Muscle of leg (tissue), 11 donors: ENCODE measurements around the gene FAM78B. TPM values are rescaled to one million over a fixed set of nuclear protein-coding genes. Genes with fewer than 3 reads are reported as not detected.
A peak's percentile ranks its signal among the peaks of the same experiment; 100 is the strongest.

Experiments
- DNase-seq: peaks from one replicate; pipeline ENCODE4 v3.0.0; 2013
- H3K27ac ChIP-seq: one replicate; pipeline ENCODE4 v1.5.1; 2013; ENCODE audit warnings: mild to moderate bottlenecking, low read length, control low read depth
- H3K27me3 ChIP-seq: one replicate; pipeline ENCODE4 v1.6.1; 2013; ENCODE audit warnings: low read length; ENCODE audit not compliant: control insufficient read depth, insufficient read depth
- H3K36me3 ChIP-seq: one replicate; pipeline ENCODE4 v1.6.1; 2013; ENCODE audit warnings: low read length; ENCODE audit not compliant: control insufficient read depth, insufficient read depth
- H3K4me1 ChIP-seq: one replicate; pipeline ENCODE4 v1.6.1; 2013; ENCODE audit warnings: low read length; ENCODE audit not compliant: control insufficient read depth, insufficient read depth
- H3K4me3 ChIP-seq: one replicate; pipeline ENCODE4 v1.5.1; 2013; ENCODE audit warnings: low read length, control low read depth
- H3K9me3 ChIP-seq: replicated peaks from 2 replicates; pipeline ENCODE4 v1.6.1; 2013; ENCODE audit warnings: low read depth, low read length; ENCODE audit not compliant: control insufficient read depth
- WGBS: methylation state at CpG from one replicate; pipeline ENCODE4 v1.1.5; 2013; ENCODE audit warnings: missing lambda C conversion rate; ENCODE audit not compliant: insufficient coverage; 5-methylcytosine and 5-hydroxymethylcytosine counted together
- polyA plus RNA-seq, 8 donors: library from polyadenylated mRNA; unstranded; fragments of 120-200 nt; gene quantifications; one replicate each; pipeline versions ENCODE4 v1.2.1 to v1.2.3, GENCODE V29; 2013; ENCODE audit warnings: inconsistent platforms in 1 of 8, low replicate concordance in 1 of 8; ENCODE audit not compliant: insufficient read length in 8 of 8, insufficient read depth in 1 of 8
- total RNA-seq: library from RNA; stranded (reverse); fragments of 120-200 nt; gene quantifications from one replicate; pipeline ENCODE4 v1.2.4, GENCODE V29; 2013

Gene FAM78B
- total and polyA plus RNA-seq, 9 donors = 1.2 to 2.8 (median 2.1) TPM

DNA sequence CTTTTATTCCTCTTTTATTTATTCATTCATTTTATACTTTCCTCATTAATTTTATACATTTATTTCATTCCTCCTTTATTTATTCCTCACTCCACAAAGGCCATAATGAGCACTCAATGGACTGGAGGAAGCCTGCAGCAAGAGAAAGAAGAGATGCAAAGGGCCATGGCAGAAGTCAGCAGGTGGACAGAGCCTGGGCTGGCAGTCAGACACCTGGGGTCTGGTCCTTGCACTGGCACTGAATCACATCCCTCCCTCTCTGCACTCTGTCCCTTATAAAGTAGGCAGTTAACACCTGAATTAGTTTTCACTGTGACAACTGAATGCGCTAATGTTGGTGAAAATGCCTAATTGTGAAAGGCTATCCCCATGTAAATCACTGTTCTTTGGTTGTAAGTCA, 38.6 kb downstream of the FAM78B start:
- no peaks in the 10 kb centered on the region for H3K27me3 ChIP-seq
- no peaks in the 10 kb centered on the region for H3K36me3 ChIP-seq
- no peaks in the 10 kb centered on the region for H3K4me1 ChIP-seq
- H3K4me3 ChIP-seq = no peak overlapping the region
- H3K27ac ChIP-seq = no peak overlapping the region
- WGBS = no CpG with 5 or more reads among the region's 1 CpG
- DNase-seq = no peak
- H3K9me3 ChIP-seq = peaks cover 4% of the 10 kb centered on the region

- H3K36me3 ChIP-seq = no peaks in the 10 kb centered on the region
- no CpG with 5 or more reads among the region's 1 CpG for WGBS
- no peak for DNase-seq
Observed at GRCh38 chr1:166127003-166127402, 39.8 kb downstream of the FAM78B start.

DNA sequence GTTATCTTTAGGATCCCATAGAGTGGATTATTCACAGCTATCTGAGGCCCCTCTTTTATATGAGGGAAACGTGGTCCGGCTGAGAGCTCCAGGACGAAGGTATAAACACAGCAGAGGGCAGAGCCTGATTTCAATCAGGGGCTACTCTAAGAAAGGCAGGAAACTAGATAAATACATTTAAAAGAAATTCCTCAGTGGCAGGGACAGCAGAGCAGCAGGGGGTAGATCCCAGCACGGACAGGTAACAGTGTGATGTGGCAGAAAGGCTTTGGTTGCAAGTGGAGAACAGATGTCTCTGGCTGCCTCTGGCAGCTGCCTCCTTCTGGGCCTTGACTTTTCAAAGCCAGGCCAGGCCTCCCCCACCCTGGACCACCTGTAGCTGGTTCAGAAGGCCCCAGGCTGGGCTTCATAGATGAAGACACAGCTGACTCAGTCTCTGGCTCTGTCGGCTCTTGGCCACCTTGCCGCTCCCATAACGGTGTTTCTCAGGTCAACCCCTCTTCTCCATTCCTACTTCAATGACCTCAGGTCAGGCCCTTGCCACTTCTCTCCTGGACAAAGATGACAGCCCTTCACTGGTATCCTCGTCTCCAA, 43.8 kb downstream of the FAM78B start:
- no peak for DNase-seq
- peaks cover 3% of the 10 kb centered on the region for H3K4me1 ChIP-seq
- no peak overlapping the region for H3K4me3 ChIP-seq
- no peak overlapping the region for H3K27ac ChIP-seq
- no peaks in the 10 kb centered on the region for H3K9me3 ChIP-seq
- H3K27me3 ChIP-seq = no peaks in the 10 kb centered on the region
- WGBS = 80% methylated on average over 4 of the region's 8 CpGs
- H3K36me3 ChIP-seq = no peaks in the 10 kb centered on the region

More at GRCh38 chr1:166127003-166127402, 39.8 kb downstream of the FAM78B start:
- Histone ChIP-seq H3K4me1 (no peaks in the 10 kb centered on the region), H3K4me3 (no peak overlapping the region), H3K27ac (no peak overlapping the region), H3K27me3 (no peaks in the 10 kb centered on the region), H3K9me3 (no peaks in the 10 kb centered on the region)

DNA sequence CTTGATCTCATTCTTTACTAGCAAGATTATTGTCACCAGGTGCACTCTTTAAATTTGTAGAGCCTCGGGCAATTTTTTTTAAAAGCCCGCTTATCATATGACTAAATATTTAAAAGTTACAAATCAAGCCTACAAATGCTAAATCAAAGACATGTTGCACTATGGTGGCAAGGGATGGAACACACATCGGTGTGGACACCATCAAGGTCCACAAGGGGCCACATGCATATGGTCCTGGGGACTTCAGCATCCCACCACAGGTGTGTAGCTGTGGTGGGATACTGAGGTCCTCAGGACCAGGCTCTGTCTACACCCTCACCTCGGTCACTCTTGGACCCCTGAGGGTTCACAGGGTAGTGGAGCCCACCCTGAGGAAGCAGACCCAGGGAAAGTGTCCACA, 45.8 kb downstream of the FAM78B start:
- WGBS = no CpG with 5 or more reads among the region's 4 CpGs
- H3K36me3 ChIP-seq = no peaks in the 10 kb centered on the region
- H3K27me3 ChIP-seq = no peaks in the 10 kb centered on the region
- no peak overlapping the region for H3K4me3 ChIP-seq
- peaks cover 3% of the 10 kb centered on the region for H3K4me1 ChIP-seq
- H3K27ac ChIP-seq = no peak overlapping the region
- no peak for DNase-seq
- H3K9me3 ChIP-seq = no peaks in the 10 kb centered on the region

DNA sequence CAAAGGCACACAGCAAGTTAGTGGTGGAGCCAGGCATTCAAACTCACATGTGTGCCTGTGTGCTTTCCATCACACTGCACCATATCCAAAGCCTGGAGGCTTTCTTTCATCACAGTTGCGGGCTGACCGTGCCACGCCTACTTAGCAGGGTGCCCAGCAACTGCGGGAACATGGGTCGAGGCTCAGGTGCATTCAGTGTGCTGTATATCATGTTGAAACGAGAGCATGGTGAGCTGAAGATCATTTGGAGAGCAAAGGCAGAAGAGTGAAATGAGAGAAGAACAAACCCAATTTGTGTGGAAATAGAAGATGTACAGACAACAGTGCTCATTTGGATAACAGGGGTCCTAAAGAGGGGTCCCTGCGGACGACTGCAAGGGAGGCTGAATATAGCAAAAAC, 46.5 kb downstream of the FAM78B start:
- Histone ChIP-seq H3K27ac (no peak overlapping the region), H3K9me3 (no peaks in the 10 kb centered on the region), H3K36me3 (no peaks in the 10 kb centered on the region), H3K4me1 (peaks cover 3% of the 10 kb centered on the region), H3K4me3 (no peak overlapping the region), H3K27me3 (no peaks in the 10 kb centered on the region)
- no peak for DNase-seq
- 76% methylated on average over 8 of the region's 8 CpGs for WGBS

GRCh38 chr1:166119471-166119965, 47.3 kb downstream of the FAM78B start:
- Histone ChIP-seq H3K27ac (no peak overlapping the region), H3K9me3 (no peaks in the 10 kb centered on the region), H3K4me3 (no peak overlapping the region), H3K36me3 (no peaks in the 10 kb centered on the region), H3K4me1 (peaks cover 3% of the 10 kb centered on the region), H3K27me3 (no peaks in the 10 kb centered on the region)
- 28% methylated on average over 9 of the region's 11 CpGs for WGBS
- peak; percentile 6 for DNase-seq

GRCh38 chr1:166117776-166118175, 49.0 kb downstream of the FAM78B start:
- 88% methylated on average over 5 of the region's 5 CpGs for WGBS
- Histone ChIP-seq H3K36me3 (no peaks in the 10 kb centered on the region), H3K27ac (no peak overlapping the region), H3K4me3 (no peak overlapping the region), H3K4me1 (peaks cover 3% of the 10 kb centered on the region), H3K9me3 (no peaks in the 10 kb centered on the region), H3K27me3 (no peaks in the 10 kb centered on the region)
- DNase-seq = no peak

DNA sequence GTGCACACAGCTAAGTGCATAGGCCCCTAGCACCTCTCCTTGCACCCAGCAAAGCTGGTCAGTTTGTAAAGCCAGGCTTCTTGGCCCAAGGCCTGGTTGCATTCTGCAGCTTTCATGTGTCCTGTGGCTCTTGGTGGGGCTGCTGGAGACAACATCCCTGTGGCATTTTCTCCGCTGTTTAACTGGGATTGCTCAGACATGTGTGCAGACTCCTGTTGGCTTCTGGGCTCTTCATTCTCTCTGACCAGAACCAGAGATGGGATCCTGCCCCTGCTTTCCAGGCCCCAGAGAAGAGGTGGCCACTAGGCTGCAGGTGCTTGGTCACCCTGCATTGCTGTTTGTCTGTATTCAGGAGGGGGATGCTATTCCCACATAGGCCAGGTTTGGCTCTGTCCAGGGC, 50.8 kb downstream of the FAM78B start:
- Histone ChIP-seq H3K4me3 (no peak overlapping the region), H3K36me3 (no peaks in the 10 kb centered on the region), H3K4me1 (peaks cover 3% of the 10 kb centered on the region), H3K27me3 (no peaks in the 10 kb centered on the region), H3K9me3 (no peaks in the 10 kb centered on the region), H3K27ac (no peak overlapping the region)
- 83% methylated on average over 1 of the region's 1 CpG for WGBS
- DNase-seq = no peak

GRCh38 chr1:166114419-166114818, 52.4 kb downstream of the FAM78B start:
- Histone ChIP-seq H3K4me3 (no peak overlapping the region), H3K9me3 (no peaks in the 10 kb centered on the region), H3K4me1 (no peaks in the 10 kb centered on the region), H3K36me3 (no peaks in the 10 kb centered on the region), H3K27ac (no peak overlapping the region), H3K27me3 (no peaks in the 10 kb centered on the region)
- no CpG with 5 or more reads among the region's 1 CpG for WGBS
- DNase-seq = no peak

- no peak for DNase-seq
- no peaks in the 10 kb centered on the region for H3K4me1 ChIP-seq
- H3K27me3 ChIP-seq = no peaks in the 10 kb centered on the region
- WGBS = 100% methylated on average over 1 of the region's 1 CpG
- H3K36me3 ChIP-seq = no peaks in the 10 kb centered on the region
- no peak overlapping the region for H3K4me3 ChIP-seq
- H3K27ac ChIP-seq = no peak overlapping the region
- H3K9me3 ChIP-seq = no peaks in the 10 kb centered on the region
Observed at GRCh38 chr1:166113630-166114029, 53.2 kb downstream of the FAM78B start.

DNA sequence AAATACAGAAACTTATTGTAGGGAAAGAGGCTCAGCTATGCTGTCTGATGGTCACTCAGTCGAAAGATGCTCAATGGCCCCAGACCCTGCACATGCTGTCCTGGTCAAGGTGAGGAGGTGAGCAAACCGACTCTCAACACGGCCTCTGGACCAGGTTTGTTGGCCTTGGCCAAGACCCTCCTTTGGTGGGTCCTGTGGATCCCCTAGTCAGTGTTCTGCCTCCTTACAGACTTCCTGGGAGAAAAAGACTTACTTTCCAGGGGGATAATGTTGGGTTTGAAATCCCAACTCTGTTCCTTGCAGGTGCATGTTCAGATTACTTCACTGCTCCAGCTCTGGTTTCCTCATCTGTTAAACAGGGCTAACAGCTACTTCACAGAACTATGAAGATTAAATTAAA, 53.8 kb downstream of the FAM78B start:
- H3K9me3 ChIP-seq = no peaks in the 10 kb centered on the region
- H3K4me1 ChIP-seq = no peaks in the 10 kb centered on the region
- no peaks in the 10 kb centered on the region for H3K27me3 ChIP-seq
- no peak overlapping the region for H3K27ac ChIP-seq
- H3K4me3 ChIP-seq = no peak overlapping the region
- no peak for DNase-seq
- no peaks in the 10 kb centered on the region for H3K36me3 ChIP-seq
- 100% methylated on average over 1 of the region's 3 CpGs for WGBS
